Uterus (tissue), 2 donors: ENCODE data around the gene CTSD.

ENCODE experiments used
- CTCF ChIP-seq, 4 experiments: fragments of 200-600 bp in 2 of 4; fragments of 450-650 bp in 2 of 4; sonication (generic) in 2 of 4; IDR thresholded peaks; one replicate each; pipeline ENCODE4 v1.5.1; 2016 to 2019; ENCODE audit warnings: antibody characterized with exemption in 4 of 4, mild to moderate bottlenecking in 2 of 4, moderate library complexity in 1 of 4
- POLR2A ChIP-seq, 2 donors: fragments of 450-650 bp; IDR thresholded peaks; one replicate each; pipeline ENCODE4 v1.6.1; 2016; ENCODE audit warnings: antibody characterized with exemption in 2 of 2, mild to moderate bottlenecking in 1 of 2, moderate library complexity in 1 of 2

GRCh38 chr11:1812274-1812673 is 48.5 kb upstream of the CTSD start:
- TF ChIP-seq CTCF (IDR thresholded peaks at IDR 0.05): no peak
- TF ChIP-seq POLR2A (IDR thresholded peaks at IDR 0.05): no peak
